ENCODE measurements around the gene RFNG.
A peak's percentile ranks its signal among the peaks of the same experiment; 100 is the strongest.

RFNG gene

DNA sequence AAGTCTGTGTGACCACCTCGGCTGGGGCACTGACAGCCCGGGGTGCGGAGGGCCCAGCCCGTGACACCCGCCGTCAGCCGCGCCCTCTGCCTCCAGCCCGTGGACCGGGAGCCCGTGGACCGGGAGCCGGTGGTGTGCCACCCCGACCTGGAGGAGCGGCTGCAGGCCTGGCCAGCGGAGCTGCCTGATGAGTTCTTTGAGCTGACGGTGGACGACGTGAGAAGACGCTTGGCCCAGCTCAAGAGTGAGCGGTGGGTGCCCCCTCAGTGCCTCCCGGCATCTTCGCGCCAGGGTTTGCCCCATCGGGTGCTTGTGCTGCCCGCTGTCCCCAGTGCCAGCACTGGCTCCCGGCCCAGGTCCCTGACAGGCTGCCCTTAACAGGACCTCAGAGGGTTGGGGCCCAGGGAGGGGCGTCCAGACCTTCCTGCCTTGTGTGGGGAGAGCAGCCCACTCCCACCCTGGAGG, 42.6 kb downstream of the RFNG start:
- Mint-ChIP-seq H3K27me3 (ENCODE audit: low read depth) (no peaks in the 10 kb centered on the region), H3K4me1 (peaks cover 9% of the 10 kb centered on the region), H3K9me3 (no peaks in the 10 kb centered on the region), H3K27ac (no peak overlapping the region), H3K4me3 (no peak overlapping the region), H3K36me3 (ENCODE audit: low read depth) (no peaks in the 10 kb centered on the region)
- TF ChIP-seq, protein P1, sequence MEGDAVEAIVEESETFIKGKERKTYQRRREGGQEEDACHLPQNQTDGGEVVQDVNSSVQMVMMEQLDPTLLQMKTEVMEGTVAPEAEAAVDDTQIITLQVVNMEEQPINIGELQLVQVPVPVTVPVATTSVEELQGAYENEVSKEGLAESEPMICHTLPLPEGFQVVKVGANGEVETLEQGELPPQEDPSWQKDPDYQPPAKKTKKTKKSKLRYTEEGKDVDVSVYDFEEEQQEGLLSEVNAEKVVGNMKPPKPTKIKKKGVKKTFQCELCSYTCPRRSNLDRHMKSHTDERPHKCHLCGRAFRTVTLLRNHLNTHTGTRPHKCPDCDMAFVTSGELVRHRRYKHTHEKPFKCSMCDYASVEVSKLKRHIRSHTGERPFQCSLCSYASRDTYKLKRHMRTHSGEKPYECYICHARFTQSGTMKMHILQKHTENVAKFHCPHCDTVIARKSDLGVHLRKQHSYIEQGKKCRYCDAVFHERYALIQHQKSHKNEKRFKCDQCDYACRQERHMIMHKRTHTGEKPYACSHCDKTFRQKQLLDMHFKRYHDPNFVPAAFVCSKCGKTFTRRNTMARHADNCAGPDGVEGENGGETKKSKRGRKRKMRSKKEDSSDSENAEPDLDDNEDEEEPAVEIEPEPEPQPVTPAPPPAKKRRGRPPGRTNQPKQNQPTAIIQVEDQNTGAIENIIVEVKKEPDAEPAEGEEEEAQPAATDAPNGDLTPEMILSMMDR (IDR thresholded peaks at IDR 0.05; ENCODE audit: unreplicated experiment in 3 of 3): no peak

DNA sequence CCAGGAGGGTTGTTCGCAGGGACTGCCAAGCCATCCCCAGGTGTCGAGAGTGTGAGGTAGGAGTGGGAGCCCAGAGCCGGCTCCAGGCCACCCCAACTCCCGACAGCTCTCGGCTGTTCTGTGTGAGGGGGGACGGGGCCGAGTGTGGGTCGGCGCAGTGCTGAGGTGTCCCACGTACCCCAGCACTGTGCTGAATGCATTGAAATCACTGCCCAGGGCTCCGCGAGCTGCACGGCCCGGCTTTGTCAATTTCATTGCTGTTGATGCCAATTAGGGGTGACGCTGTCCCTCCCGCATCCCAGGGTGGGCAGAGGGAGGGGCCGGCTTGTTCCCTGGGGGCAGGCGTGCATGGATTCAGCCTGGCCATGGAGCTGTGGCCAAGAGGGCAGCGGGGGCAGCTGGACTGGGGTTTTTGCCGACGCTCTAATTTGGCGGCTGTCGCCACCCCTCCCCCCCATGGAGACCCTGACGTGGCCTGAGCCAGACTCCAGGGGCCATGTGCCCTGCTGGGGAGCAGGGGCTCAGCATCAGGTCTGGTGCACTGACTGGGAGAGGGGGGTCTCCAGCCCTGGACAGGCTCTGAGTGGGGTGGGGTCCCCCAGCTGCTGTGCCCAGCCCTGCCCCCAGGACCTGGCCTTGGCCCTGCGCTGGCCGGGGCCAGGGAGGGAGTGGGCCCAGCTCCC, 43.2 kb downstream of the RFNG start:
- no peak overlapping the region for H3K4me3 Mint-ChIP-seq
- H3K9me3 Mint-ChIP-seq: no peaks in the 10 kb centered on the region
- no peaks in the 10 kb centered on the region for H3K36me3 Mint-ChIP-seq (ENCODE audit: low read depth)
- no peak overlapping the region for H3K27ac Mint-ChIP-seq
- TF ChIP-seq, protein P1 (IDR thresholded peaks at IDR 0.05; ENCODE audit: unreplicated experiment in 3 of 3): no peak
- no peaks in the 10 kb centered on the region for H3K27me3 Mint-ChIP-seq (ENCODE audit: low read depth)
- H3K4me1 Mint-ChIP-seq: peaks cover 12% of the 10 kb centered on the region

DNA sequence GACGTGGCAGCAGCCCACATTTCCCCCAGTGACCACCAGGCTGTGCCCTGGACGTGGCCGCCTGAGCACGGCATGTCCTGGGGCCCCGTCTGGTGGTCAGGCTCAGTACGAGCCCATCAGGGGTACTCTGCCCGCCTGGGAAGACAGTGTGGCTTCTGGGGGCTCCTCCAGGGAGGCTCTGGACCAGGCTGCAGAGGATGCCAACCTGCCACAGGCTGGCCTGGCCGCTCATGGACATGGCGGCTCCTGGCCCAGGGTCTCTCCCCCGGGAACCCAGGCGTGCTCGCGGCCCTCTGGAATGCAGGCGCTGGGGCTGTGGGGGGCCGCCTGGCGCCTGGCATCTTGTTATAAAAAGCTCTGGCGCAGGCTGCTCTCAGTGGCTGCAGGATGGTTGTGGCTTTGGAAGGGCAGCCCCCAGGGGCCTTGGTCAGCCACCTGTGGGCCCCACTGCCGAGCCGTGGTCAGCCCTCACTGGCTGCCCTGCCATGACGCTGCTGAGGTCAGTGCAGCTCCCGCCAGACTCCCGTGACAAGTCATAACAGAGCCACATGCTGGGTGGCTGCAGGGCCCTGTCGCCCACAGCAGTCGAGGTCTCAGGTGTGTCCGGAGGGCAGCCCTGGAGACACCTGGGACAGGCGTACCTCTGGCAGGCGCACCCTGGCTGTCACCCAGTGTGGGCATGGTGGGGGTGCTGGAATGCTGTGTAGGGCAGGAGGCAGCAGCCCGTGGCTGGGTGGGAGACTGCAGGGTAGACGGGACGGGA, 43.9 kb downstream of the RFNG start:
- Mint-ChIP-seq H3K27me3 (ENCODE audit: low read depth) (no peaks in the 10 kb centered on the region), H3K4me3 (no peak overlapping the region), H3K27ac (no peak overlapping the region), H3K4me1 (peaks cover 18% of the 10 kb centered on the region), H3K9me3 (no peaks in the 10 kb centered on the region), H3K36me3 (ENCODE audit: low read depth) (no peaks in the 10 kb centered on the region)
- TF ChIP-seq, protein P1 (IDR thresholded peaks at IDR 0.05; ENCODE audit: unreplicated experiment in 3 of 3): peak in 1 of 3 experiments; percentile 11

DNA sequence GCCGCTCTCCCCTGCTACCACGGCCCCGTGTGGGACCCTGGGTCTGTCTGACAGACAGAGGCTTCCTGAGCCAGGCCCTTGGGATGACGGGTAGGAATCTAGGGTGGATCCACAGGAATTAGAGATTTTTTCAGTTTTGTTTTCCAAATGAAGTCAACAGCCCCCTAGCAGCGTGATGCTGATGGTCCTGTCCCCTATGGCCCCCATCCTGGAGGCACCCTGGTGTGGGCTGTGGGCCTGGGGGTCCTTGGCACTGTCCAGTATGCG, 44.5 kb downstream of the RFNG start:
- H3K4me1 Mint-ChIP-seq: peaks cover 18% of the 10 kb centered on the region

DNA sequence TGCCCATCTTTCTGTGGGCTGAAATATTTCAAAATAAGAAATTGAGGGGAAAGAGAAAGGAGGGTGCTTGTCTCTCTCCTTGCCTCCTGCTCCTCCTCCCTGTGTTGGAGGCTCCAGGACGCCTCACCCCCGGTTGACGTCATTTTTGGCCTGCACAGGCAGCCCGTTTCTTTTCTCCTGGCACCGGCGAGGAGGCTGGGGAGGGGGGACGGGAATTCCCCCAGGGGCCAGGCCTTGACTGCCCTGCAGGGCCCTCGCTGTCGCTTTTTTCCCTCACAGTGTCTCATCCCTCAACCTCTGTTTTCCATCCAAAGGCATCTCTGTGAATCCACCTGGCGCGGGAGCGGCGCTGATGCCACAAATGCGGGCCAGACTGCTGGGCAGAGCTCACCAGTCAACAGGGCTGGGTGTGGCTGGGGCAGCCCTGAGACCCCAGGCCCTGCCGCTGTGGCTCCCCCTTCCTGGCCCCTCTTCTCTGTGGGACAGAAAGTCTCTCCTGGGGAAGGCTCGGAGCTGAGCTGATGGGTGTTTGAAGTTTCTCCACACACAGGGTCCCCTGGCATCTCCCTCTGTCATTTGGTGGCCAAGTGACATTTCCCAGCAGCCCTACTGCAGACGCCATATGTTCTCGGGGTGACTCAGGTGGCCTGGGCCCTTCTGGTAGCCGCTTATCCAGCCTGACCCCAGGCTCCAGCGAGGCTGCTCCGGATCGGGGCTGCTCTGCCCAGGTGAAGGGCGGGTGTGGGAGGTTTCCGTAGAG, 45.0 kb downstream of the RFNG start:
- H3K9me3 Mint-ChIP-seq: no peaks in the 10 kb centered on the region
- H3K4me1 Mint-ChIP-seq: peaks cover 18% of the 10 kb centered on the region
- H3K36me3 Mint-ChIP-seq (ENCODE audit: low read depth): no peaks in the 10 kb centered on the region
- H3K27me3 Mint-ChIP-seq (ENCODE audit: low read depth): no peaks in the 10 kb centered on the region
- H3K27ac Mint-ChIP-seq: peak overlapping the region in 2 of 3 experiments; percentile 75 to 86
- peak overlapping the region in 2 of 3 experiments; percentile 4 to 39 for H3K4me3 Mint-ChIP-seq
- TF ChIP-seq, protein P1 (IDR thresholded peaks at IDR 0.05; ENCODE audit: unreplicated experiment in 3 of 3): no peak

More for the DNA sequence above, 44.5 kb downstream of the RFNG start:
- no peak overlapping the region for H3K4me3 Mint-ChIP-seq
- H3K27me3 Mint-ChIP-seq (ENCODE audit: low read depth): no peaks in the 10 kb centered on the region
- H3K27ac Mint-ChIP-seq: no peak overlapping the region
- no peaks in the 10 kb centered on the region for H3K36me3 Mint-ChIP-seq (ENCODE audit: low read depth)
- H3K9me3 Mint-ChIP-seq: no peaks in the 10 kb centered on the region
- TF ChIP-seq, protein P1 (IDR thresholded peaks at IDR 0.05; ENCODE audit: unreplicated experiment in 3 of 3): no peak

Measured in nephron (organoid).